Activated T-cell treated with anti-CD3 and anti-CD28 coated beads, Interleukin-2, amount 50 U/mL, for 24 hours (primary cell): ENCODE results near the gene CDH4.

ENCODE experiments used
- DNase-seq: peaks from one replicate; pipeline ENCODE4 v3.0.0-alpha.2; 2020
- H3K27ac Mint-ChIP-seq: 2 replicates; pipeline ENCODE4 v1.8.0; 2020; ENCODE audit warnings: mild to moderate bottlenecking, mixed read lengths
- H3K27me3 Mint-ChIP-seq: 2 replicates; pipeline ENCODE4 v1.8.0; 2020; ENCODE audit warnings: mixed read lengths
- H3K36me3 Mint-ChIP-seq: 2 replicates; pipeline ENCODE4 v1.8.0; 2020; ENCODE audit warnings: low read depth, mixed read lengths
- H3K4me1 Mint-ChIP-seq: 2 replicates; pipeline ENCODE4 v1.8.0; 2020; ENCODE audit warnings: low read depth, mixed read lengths
- H3K4me3 Mint-ChIP-seq: 2 replicates; pipeline ENCODE4 v1.8.0; 2020; ENCODE audit warnings: mild to moderate bottlenecking, moderate library complexity, mixed read lengths
- H3K9me3 Mint-ChIP-seq: 2 replicates; pipeline ENCODE4 v1.8.0; 2020; ENCODE audit warnings: mixed read lengths

The CDH4 gene

GRCh38 chr20:61627791-61628415 is 375.8 kb downstream of the CDH4 start:
- no peak overlapping the region for H3K4me3 Mint-ChIP-seq
- no peaks in the 10 kb centered on the region for H3K9me3 Mint-ChIP-seq
- no peaks in the 10 kb centered on the region for H3K36me3 Mint-ChIP-seq
- no peak overlapping the region for H3K27ac Mint-ChIP-seq
- no peaks in the 10 kb centered on the region for H3K27me3 Mint-ChIP-seq
- no peaks in the 10 kb centered on the region for H3K4me1 Mint-ChIP-seq
- DNase-seq = no peak

- no peaks in the 10 kb centered on the region for H3K9me3 Mint-ChIP-seq
- no peaks in the 10 kb centered on the region for H3K36me3 Mint-ChIP-seq
- H3K4me3 Mint-ChIP-seq = no peak overlapping the region
- no peaks in the 10 kb centered on the region for H3K27me3 Mint-ChIP-seq
- no peak for DNase-seq
- no peaks in the 10 kb centered on the region for H3K4me1 Mint-ChIP-seq
- no peak overlapping the region for H3K27ac Mint-ChIP-seq
These were observed 376.4 kb downstream of the CDH4 start for GRCh38 chr20:61628480-61628879.

GRCh38 chr20:61628901-61629601 is 377.0 kb downstream of the CDH4 start:
- DNase-seq = no peak
- Mint-ChIP-seq H3K36me3 (no peaks in the 10 kb centered on the region), H3K4me3 (no peak overlapping the region), H3K27me3 (no peaks in the 10 kb centered on the region), H3K9me3 (no peaks in the 10 kb centered on the region), H3K4me1 (no peaks in the 10 kb centered on the region), H3K27ac (no peak overlapping the region)

- H3K27ac Mint-ChIP-seq = no peak overlapping the region
- H3K4me1 Mint-ChIP-seq = no peaks in the 10 kb centered on the region
- no peaks in the 10 kb centered on the region for H3K36me3 Mint-ChIP-seq
- H3K27me3 Mint-ChIP-seq = no peaks in the 10 kb centered on the region
- H3K9me3 Mint-ChIP-seq = no peaks in the 10 kb centered on the region
- H3K4me3 Mint-ChIP-seq = no peak overlapping the region
- no peak for DNase-seq
These were observed 377.7 kb downstream of the CDH4 start for GRCh38 chr20:61629602-61630390.

- Mint-ChIP-seq H3K27me3 (no peaks in the 10 kb centered on the region), H3K27ac (no peak overlapping the region), H3K9me3 (no peaks in the 10 kb centered on the region), H3K4me3 (no peak overlapping the region), H3K4me1 (no peaks in the 10 kb centered on the region), H3K36me3 (no peaks in the 10 kb centered on the region)
- no peak for DNase-seq
These were observed 378.3 kb downstream of the CDH4 start for GRCh38 chr20:61630391-61630650.

- no peaks in the 10 kb centered on the region for H3K9me3 Mint-ChIP-seq
- no peak overlapping the region for H3K27ac Mint-ChIP-seq
These were observed 378.8 kb downstream of the CDH4 start for GRCh38 chr20:61630816-61631215.

GRCh38 chr20:61631751-61632150 is 379.7 kb downstream of the CDH4 start:
- H3K27me3 Mint-ChIP-seq = no peaks in the 10 kb centered on the region

More at GRCh38 chr20:61630816-61631215, 378.8 kb downstream of the CDH4 start:
- H3K27me3 Mint-ChIP-seq = no peaks in the 10 kb centered on the region
- DNase-seq = no peak
- no peaks in the 10 kb centered on the region for H3K36me3 Mint-ChIP-seq
- H3K4me3 Mint-ChIP-seq = no peak overlapping the region
- no peaks in the 10 kb centered on the region for H3K4me1 Mint-ChIP-seq

GRCh38 chr20:61633004-61633403 is 380.9 kb downstream of the CDH4 start:
- H3K4me1 Mint-ChIP-seq = no peaks in the 10 kb centered on the region

More at GRCh38 chr20:61631751-61632150, 379.7 kb downstream of the CDH4 start:
- no peak for DNase-seq
- H3K36me3 Mint-ChIP-seq = no peaks in the 10 kb centered on the region
- no peak overlapping the region for H3K27ac Mint-ChIP-seq
- H3K9me3 Mint-ChIP-seq = no peaks in the 10 kb centered on the region
- H3K4me1 Mint-ChIP-seq = no peaks in the 10 kb centered on the region
- H3K4me3 Mint-ChIP-seq = no peak overlapping the region

GRCh38 chr20:61634376-61635145 is 382.5 kb downstream of the CDH4 start:
- H3K9me3 Mint-ChIP-seq = no peaks in the 10 kb centered on the region
- no peak for DNase-seq
- no peaks in the 10 kb centered on the region for H3K27me3 Mint-ChIP-seq
- H3K4me1 Mint-ChIP-seq = no peaks in the 10 kb centered on the region
- H3K27ac Mint-ChIP-seq = no peak overlapping the region
- H3K4me3 Mint-ChIP-seq = no peak overlapping the region
- H3K36me3 Mint-ChIP-seq = no peaks in the 10 kb centered on the region

More at GRCh38 chr20:61633004-61633403, 380.9 kb downstream of the CDH4 start:
- no peaks in the 10 kb centered on the region for H3K9me3 Mint-ChIP-seq
- no peaks in the 10 kb centered on the region for H3K36me3 Mint-ChIP-seq
- H3K4me3 Mint-ChIP-seq = no peak overlapping the region
- no peak for DNase-seq
- no peak overlapping the region for H3K27ac Mint-ChIP-seq
- no peaks in the 10 kb centered on the region for H3K27me3 Mint-ChIP-seq

GRCh38 chr20:61635721-61636455 is 383.8 kb downstream of the CDH4 start:
- no peak for DNase-seq
- H3K4me3 Mint-ChIP-seq = no peak overlapping the region
- H3K27ac Mint-ChIP-seq = no peak overlapping the region
- H3K36me3 Mint-ChIP-seq = no peaks in the 10 kb centered on the region
- H3K27me3 Mint-ChIP-seq = no peaks in the 10 kb centered on the region
- no peaks in the 10 kb centered on the region for H3K9me3 Mint-ChIP-seq
- H3K4me1 Mint-ChIP-seq = no peaks in the 10 kb centered on the region

- no peaks in the 10 kb centered on the region for H3K27me3 Mint-ChIP-seq
- H3K4me3 Mint-ChIP-seq = no peak overlapping the region
- no peaks in the 10 kb centered on the region for H3K36me3 Mint-ChIP-seq
- H3K9me3 Mint-ChIP-seq = no peaks in the 10 kb centered on the region
- H3K27ac Mint-ChIP-seq = no peak overlapping the region
- DNase-seq = no peak
- H3K4me1 Mint-ChIP-seq = no peaks in the 10 kb centered on the region
These were observed 384.6 kb downstream of the CDH4 start for GRCh38 chr20:61636531-61637116.

- no peaks in the 10 kb centered on the region for H3K36me3 Mint-ChIP-seq
- no peaks in the 10 kb centered on the region for H3K9me3 Mint-ChIP-seq
- H3K27me3 Mint-ChIP-seq = no peaks in the 10 kb centered on the region
- DNase-seq = no peak
- no peak overlapping the region for H3K4me3 Mint-ChIP-seq
- no peak overlapping the region for H3K27ac Mint-ChIP-seq
- H3K4me1 Mint-ChIP-seq = no peaks in the 10 kb centered on the region
These were observed 386.9 kb downstream of the CDH4 start for GRCh38 chr20:61638802-61639585.

GRCh38 chr20:61640131-61640870 is 388.2 kb downstream of the CDH4 start:
- no peak overlapping the region for H3K4me3 Mint-ChIP-seq
- no peaks in the 10 kb centered on the region for H3K36me3 Mint-ChIP-seq
- H3K27me3 Mint-ChIP-seq = no peaks in the 10 kb centered on the region
- H3K27ac Mint-ChIP-seq = no peak overlapping the region
- H3K4me1 Mint-ChIP-seq = no peaks in the 10 kb centered on the region
- DNase-seq = no peak
- no peaks in the 10 kb centered on the region for H3K9me3 Mint-ChIP-seq
